Naive thymus-derived CD8-positive, alpha-beta T cell (primary cell): Measurements from ENCODE around the gene ENPP1. TPM values are rescaled to one million over a fixed set of nuclear protein-coding genes. Genes with fewer than 3 reads are reported as not detected.
A peak's percentile ranks its signal among the peaks of the same experiment; 100 is the strongest.

ENCODE experiments used
- ATAC-seq, 2 donors: fragments of 150-1000 bp; cut with Tn5 transposase in 1 of 2; sonication (Bioruptor Pico), chemical (Tn5 transposase) in 1 of 2; 1 replicate in 1 of 2; 2 replicates in 1 of 2; pipeline ENCODE4 v1.10.0; 2021; ENCODE audit warnings: mild to moderate bottlenecking in 2 of 2, moderate library complexity in 2 of 2
- POLR2A ChIA-PET: fragments of 350-600 bp; sonication (Branson Sonifier 250); formaldehyde crosslinking; loops from one replicate; lab custom pipeline; 2021; ENCODE audit warnings: antibody characterized with exemption; lab: Charles Lee
- DNase-seq, 10 donors: peaks; one replicate each; pipeline versions ENCODE4 v3.0.0 to v3.0.0-alpha.2; 2020 to 2022
- H3K27ac Mint-ChIP-seq, 10 donors: one replicate each; pipeline ENCODE4 v1.8.0; 2020 to 2022; ENCODE audit warnings: mild to moderate bottlenecking in 10 of 10, mixed read lengths in 10 of 10, moderate library complexity in 4 of 10, inconsistent platforms in 1 of 10
- H3K27me3 Mint-ChIP-seq, 5 donors: one replicate each; pipeline ENCODE4 v1.8.0; 2021 to 2022; ENCODE audit warnings: mixed read lengths in 5 of 5
- H3K36me3 Mint-ChIP-seq, 3 donors: one replicate each; pipeline ENCODE4 v1.8.0; 2020 to 2022; ENCODE audit warnings: mixed read lengths in 3 of 3, mild to moderate bottlenecking in 2 of 3, inconsistent platforms in 1 of 3
- H3K4me1 Mint-ChIP-seq, 4 donors: one replicate each; pipeline ENCODE4 v1.8.0; 2021 to 2022; ENCODE audit warnings: mixed read lengths in 4 of 4
- H3K4me3 Mint-ChIP-seq, 10 donors: one replicate each; pipeline ENCODE4 v1.8.0; 2020 to 2022; ENCODE audit warnings: mild to moderate bottlenecking in 10 of 10, mixed read lengths in 10 of 10, moderate library complexity in 6 of 10, inconsistent platforms in 1 of 10
- H3K9me3 Mint-ChIP-seq, 9 donors: one replicate each; pipeline ENCODE4 v1.8.0; 2020 to 2022; ENCODE audit warnings: mixed read lengths in 9 of 9, mild to moderate bottlenecking in 3 of 9, inconsistent platforms in 1 of 9, moderate library complexity in 1 of 9
- polyA plus RNA-seq, 3 donors: library from polyadenylated mRNA; unstranded; fragments of 300-500 nt; fragmentation: Illumina TruSeq; gene quantifications; one replicate each; pipeline ENCODE4 v1.2.3, GENCODE V29; 2021
- total RNA-seq, 8 experiments: library from RNA in 2 of 8; stranded (reverse) in 2 of 8; gene quantifications; one replicate each; pipeline ENCODE4 v1.2.3 and lab custom pipeline; 2021 to 2026

Gene ENPP1
- total and polyA plus RNA-seq, 5 experiments from 2014 or later, result 0.11 to 0.47 TPM; not detected in 3

GRCh38 chr6:131789219-131789618 lies 18.6 kb upstream of the ENPP1 start:
- DNase-seq (no peak), ATAC-seq (no peak)
- Mint-ChIP-seq H3K9me3 (peaks cover 0 to 6% (median 0%) of the 10 kb centered on the region in 9 donors), H3K4me1 (peaks cover 0 to 8% (median 3%) of the 10 kb centered on the region in 4 donors), H3K4me3 (no peak overlapping the region), H3K36me3 (no peaks in the 10 kb centered on the region), H3K27me3 (peaks cover 0 to 12% (median 8%) of the 10 kb centered on the region in 5 donors), H3K27ac (peak overlapping the region in 2 of 10 donors; percentile 1 to 2)
- POLR2A ChIA-PET, result no interaction called here

- Mint-ChIP-seq H3K27me3 (peaks cover 0 to 7% (median 4%) of the 10 kb centered on the region in 5 donors), H3K9me3 (peaks cover 0 to 6% (median 0%) of the 10 kb centered on the region in 9 donors), H3K4me1 (peaks cover 0 to 8% (median 3%) of the 10 kb centered on the region in 4 donors), H3K36me3 (peaks cover 0 to 5% (median 0%) of the 10 kb centered on the region in 3 donors), H3K4me3 (no peak overlapping the region), H3K27ac (no peak overlapping the region)
- ATAC-seq, result no peak
- DNase-seq, result no peak
- POLR2A ChIA-PET, result no interaction called here
Observed at GRCh38 chr6:131791476-131791875, 16.3 kb upstream of the ENPP1 start.

- Mint-ChIP-seq H3K4me1 (peaks cover 0 to 8% (median 3%) of the 10 kb centered on the region in 4 donors), H3K27me3 (peaks cover 0 to 11% (median 10%) of the 10 kb centered on the region in 5 donors), H3K27ac (no peak overlapping the region), H3K4me3 (no peak overlapping the region), H3K9me3 (peaks cover 0 to 6% (median 0%) of the 10 kb centered on the region in 9 donors), H3K36me3 (peaks cover 0 to 5% (median 0%) of the 10 kb centered on the region in 3 donors)
- DNase-seq, result no peak
- ATAC-seq, result no peak
- POLR2A ChIA-PET, result no interaction called here
Observed at GRCh38 chr6:131792091-131792496, 15.7 kb upstream of the ENPP1 start.

- H3K27ac Mint-ChIP-seq, result no peak overlapping the region
- H3K36me3 Mint-ChIP-seq, result peaks cover 0 to 14% (median 2%) of the 10 kb centered on the region in 3 donors
- DNase-seq (no peak), ATAC-seq (no peak)
- POLR2A ChIA-PET, result no interaction called here
- H3K4me1 Mint-ChIP-seq, result peaks cover 0 to 2% (median 0%) of the 10 kb centered on the region in 4 donors
- H3K4me3 Mint-ChIP-seq, result no peak overlapping the region
- H3K27me3 Mint-ChIP-seq, result peaks cover 2 to 24% (median 16%) of the 10 kb centered on the region in 5 donors
- H3K9me3 Mint-ChIP-seq, result peaks cover 0 to 17% (median 4%) of the 10 kb centered on the region in 9 donors
Observed at GRCh38 chr6:131795366-131795765, 12.5 kb upstream of the ENPP1 start.

GRCh38 chr6:131802347-131802746 lies 5.5 kb upstream of the ENPP1 start:
- no peak overlapping the region for H3K4me3 Mint-ChIP-seq
- peaks cover 7 to 20% (median 17%) of the 10 kb centered on the region in 4 donors for H3K4me1 Mint-ChIP-seq
- ATAC-seq (no peak), DNase-seq (no peak)
- POLR2A ChIA-PET, result no interaction called here
- H3K27me3 Mint-ChIP-seq, result peaks cover 2 to 20% (median 8%) of the 10 kb centered on the region in 5 donors
- peaks cover 0 to 11% (median 4%) of the 10 kb centered on the region in 9 donors for H3K9me3 Mint-ChIP-seq
- no peak overlapping the region for H3K27ac Mint-ChIP-seq
- peaks cover 0 to 9% (median 2%) of the 10 kb centered on the region in 3 donors for H3K36me3 Mint-ChIP-seq

- Mint-ChIP-seq H3K4me3 (no peak overlapping the region), H3K27me3 (peaks cover 0 to 20% (median 5%) of the 10 kb centered on the region in 5 donors), H3K36me3 (peaks cover 0 to 9% (median 2%) of the 10 kb centered on the region in 3 donors), H3K4me1 (peaks cover 9 to 24% (median 20%) of the 10 kb centered on the region in 4 donors), H3K9me3 (peaks cover 0 to 11% (median 4%) of the 10 kb centered on the region in 9 donors), H3K27ac (peak overlapping the region in 2 of 10 donors; percentile 26 to 89)
- peak in 1 of 2 donors; percentile 21 for ATAC-seq
- POLR2A ChIA-PET, result no interaction called here
- DNase-seq, result no peak
Observed at GRCh38 chr6:131803007-131803769, 4.6 kb upstream of the ENPP1 start.

- peaks cover 13 to 31% (median 28%) of the 10 kb centered on the region in 4 donors for H3K4me1 Mint-ChIP-seq
- no peak overlapping the region for H3K4me3 Mint-ChIP-seq
- no peak for ATAC-seq
- peaks cover 0 to 24% (median 7%) of the 10 kb centered on the region in 5 donors for H3K27me3 Mint-ChIP-seq
- POLR2A ChIA-PET, result no interaction called here
- DNase-seq, result no peak
- peaks cover 0 to 3% (median 2%) of the 10 kb centered on the region in 3 donors for H3K36me3 Mint-ChIP-seq
- peaks cover 0 to 5% (median 3%) of the 10 kb centered on the region in 9 donors for H3K9me3 Mint-ChIP-seq
- no peak overlapping the region for H3K27ac Mint-ChIP-seq
Observed at GRCh38 chr6:131804131-131804530, 3.7 kb upstream of the ENPP1 start.

GRCh38 chr6:131807321-131807643 lies 538 bp upstream of the ENPP1 start:
- peaks cover 13 to 31% (median 28%) of the 10 kb centered on the region in 4 donors for H3K4me1 Mint-ChIP-seq

GRCh38 chr6:131808460-131809269 lies 845 bp downstream of the ENPP1 start:
- Mint-ChIP-seq H3K4me3 (peak overlapping the region; percentile 66 to 85 (median 78)), H3K27me3 (peaks cover 10 to 36% (median 22%) of the 10 kb centered on the region in 5 donors), H3K4me1 (peaks cover 8 to 19% (median 18%) of the 10 kb centered on the region in 4 donors), H3K9me3 (no peaks in the 10 kb centered on the region), H3K36me3 (no peaks in the 10 kb centered on the region), H3K27ac (no peak overlapping the region)
- ATAC-seq (no peak), DNase-seq (no peak)
- POLR2A ChIA-PET, result no interaction called here

More at GRCh38 chr6:131807321-131807643, 538 bp upstream of the ENPP1 start:
- Mint-ChIP-seq H3K4me3 (peak overlapping the region; percentile 85 to 94 (median 88)), H3K27ac (peak overlapping the region in 6 of 10 donors; percentile 22 to 71 (median 40)), H3K27me3 (peaks cover 8 to 36% (median 12%) of the 10 kb centered on the region in 5 donors), H3K36me3 (no peaks in the 10 kb centered on the region), H3K9me3 (no peaks in the 10 kb centered on the region)
- no peak for DNase-seq
- POLR2A ChIA-PET, result no interaction called here
- no peak for ATAC-seq

- POLR2A ChIA-PET, result no interaction called here
- Mint-ChIP-seq H3K27me3 (peaks cover 21 to 49% (median 44%) of the 10 kb centered on the region in 5 donors), H3K4me3 (no peak overlapping the region), H3K36me3 (no peaks in the 10 kb centered on the region), H3K4me1 (peaks cover 8 to 17% (median 16%) of the 10 kb centered on the region in 4 donors), H3K9me3 (no peaks in the 10 kb centered on the region), H3K27ac (no peak overlapping the region)
- ATAC-seq (no peak), DNase-seq (no peak)
Observed at GRCh38 chr6:131811500-131811899, 3.7 kb downstream of the ENPP1 start.

- H3K9me3 Mint-ChIP-seq, result no peaks in the 10 kb centered on the region
- H3K4me1 Mint-ChIP-seq, result peaks cover 0 to under 1% (median 0%) of the 10 kb centered on the region in 4 donors
- POLR2A ChIA-PET, result no interaction called here
- H3K4me3 Mint-ChIP-seq, result no peak overlapping the region
- H3K27ac Mint-ChIP-seq, result no peak overlapping the region
- H3K36me3 Mint-ChIP-seq, result no peaks in the 10 kb centered on the region
- no peak for DNase-seq
- no peak for ATAC-seq
- H3K27me3 Mint-ChIP-seq, result peaks cover 24 to 48% (median 39%) of the 10 kb centered on the region in 5 donors
Observed at GRCh38 chr6:131813991-131814390, 6.2 kb downstream of the ENPP1 start.

- no peak overlapping the region for H3K4me3 Mint-ChIP-seq
Observed at GRCh38 chr6:131816869-131817268, 9.0 kb downstream of the ENPP1 start.

More at GRCh38 chr6:131816869-131817268, 9.0 kb downstream of the ENPP1 start:
- no peak for DNase-seq
- POLR2A ChIA-PET, result no interaction called here
- Mint-ChIP-seq H3K4me1 (no peaks in the 10 kb centered on the region), H3K9me3 (no peaks in the 10 kb centered on the region), H3K27me3 (peaks cover 22 to 64% (median 32%) of the 10 kb centered on the region in 5 donors), H3K36me3 (no peaks in the 10 kb centered on the region), H3K27ac (no peak overlapping the region)
- ATAC-seq, result no peak
